HG02870 (cell line): ENCODE results near the gene BCL2L14.

Experiments
- ATAC-seq: cut with Tn5 transposase; IDR thresholded peaks from one replicate; pipeline ENCODE4 v1.9.1; 2021; ENCODE audit warnings: mild to moderate bottlenecking, moderate library complexity; ENCODE audit not compliant: unreplicated experiment

BCL2L14 gene

GRCh38 chr12:12051668-12052067 is 19.1 kb upstream of the BCL2L14 start:
- no peak for ATAC-seq

- no peak for ATAC-seq
Measured at GRCh38 chr12:12054993-12055392, 15.7 kb upstream of the BCL2L14 start.

GRCh38 chr12:12056951-12057350 is 13.8 kb upstream of the BCL2L14 start:
- no peak for ATAC-seq

GRCh38 chr12:12064596-12064995 is 6.1 kb upstream of the BCL2L14 start:
- ATAC-seq: no peak

- no peak for ATAC-seq
Measured at GRCh38 chr12:12068751-12069150, 2.0 kb upstream of the BCL2L14 start.

- no peak for ATAC-seq
Measured at GRCh38 chr12:12069821-12070548, 754 bp upstream of the BCL2L14 start.

GRCh38 chr12:12072064-12072760 is 1.5 kb downstream of the BCL2L14 start:
- ATAC-seq: no peak

- ATAC-seq: no peak
Measured at GRCh38 chr12:12079291-12079690, 8.6 kb downstream of the BCL2L14 start.

GRCh38 chr12:12081836-12082497 is 11.2 kb downstream of the BCL2L14 start:
- ATAC-seq: no peak

- no peak for ATAC-seq
Measured at GRCh38 chr12:12083688-12084087, 12.9 kb downstream of the BCL2L14 start.

- no peak for ATAC-seq
Measured at GRCh38 chr12:12086362-12086761, 15.6 kb downstream of the BCL2L14 start.

- ATAC-seq: no peak
Measured at GRCh38 chr12:12086973-12087692, 16.4 kb downstream of the BCL2L14 start.

GRCh38 chr12:12087693-12088034 is 16.9 kb downstream of the BCL2L14 start:
- ATAC-seq: no peak

- no peak for ATAC-seq
Measured at GRCh38 chr12:12088147-12088546, 17.4 kb downstream of the BCL2L14 start.

GRCh38 chr12:12088761-12089160 is 18.0 kb downstream of the BCL2L14 start:
- no peak for ATAC-seq

- no peak for ATAC-seq
Measured at GRCh38 chr12:12091071-12091470, 20.3 kb downstream of the BCL2L14 start.

GRCh38 chr12:12091977-12092663 is 21.4 kb downstream of the BCL2L14 start:
- no peak for ATAC-seq

- ATAC-seq: no peak
Measured at GRCh38 chr12:12094481-12094880, 23.7 kb downstream of the BCL2L14 start.

- ATAC-seq: no peak
Measured at GRCh38 chr12:12095021-12095420, 24.3 kb downstream of the BCL2L14 start.

- ATAC-seq: no peak
Measured at GRCh38 chr12:12097891-12098690, 27.4 kb downstream of the BCL2L14 start.
